ENCODE measurements around the gene KIRREL3. TPM values are rescaled to one million over a fixed set of nuclear protein-coding genes. Genes with fewer than 3 reads are reported as not detected.

KIRREL3 gene
- total and polyA plus RNA-seq, 3 experiments from 2014 or later = not detected

DNA sequence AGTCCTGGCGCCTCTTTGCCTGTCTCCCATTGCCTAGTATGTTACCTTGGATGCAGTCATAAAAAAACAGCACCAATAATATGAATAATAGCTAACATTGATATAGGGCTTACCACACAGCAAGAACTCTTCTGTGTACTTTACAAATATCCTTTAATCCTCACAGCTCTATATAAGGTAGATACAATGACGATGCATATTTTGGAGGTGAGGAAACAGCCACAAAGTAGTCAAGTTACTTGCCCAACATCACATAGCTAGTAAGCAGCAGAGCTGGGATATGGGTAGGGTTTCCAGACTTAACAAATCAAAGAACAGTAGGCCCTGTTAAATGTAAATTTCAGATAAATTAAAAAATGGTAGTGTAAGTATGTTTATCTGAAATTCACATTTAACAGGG lies 516.3 kb downstream of the KIRREL3 start:
- H3K4me1 ChIP-seq (ENCODE audit: insufficient read depth, low read length) = peaks cover 5% of the 10 kb centered on the region
- no peak overlapping the region for H3K4me3 Mint-ChIP-seq
- H3K27ac ChIP-seq (ENCODE audit: low read depth, low read length) = no peak overlapping the region
- CTCF ChIA-PET = interaction anchor here (1.1 to 5.0 kb wide), 2 partner anchors 15 to 43 kb away, joined by 3 to 90 read pairs; no protein-coding TSS in a partner anchor
- H3K27ac Mint-ChIP-seq = no peak overlapping the region
- POLR2A ChIA-PET = no interaction called here
- no peaks in the 10 kb centered on the region for H3K9me3 Mint-ChIP-seq
- no peaks in the 10 kb centered on the region for H3K36me3 Mint-ChIP-seq
- H3K4me1 Mint-ChIP-seq = peaks cover 5 to 8% (median 7%) of the 10 kb centered on the region in 3 donors
- peaks cover 3 to 13% of the 10 kb centered on the region in 2 donors for H3K27me3 Mint-ChIP-seq
- H3K9me3 ChIP-seq (ENCODE audit: low read length) = no peaks in the 10 kb centered on the region
- no peak overlapping the region for H3K4me3 ChIP-seq (ENCODE audit: low read length)
- no peaks in the 10 kb centered on the region for H3K36me3 ChIP-seq (ENCODE audit: insufficient read depth, low read length)
- no peaks in the 10 kb centered on the region for H3K27me3 ChIP-seq (ENCODE audit: insufficient read depth, low read length, poor library complexity, severe bottlenecking)
- no peak for DNase-seq

- Mint-ChIP-seq H3K36me3 (no peaks in the 10 kb centered on the region), H3K27me3 (peaks cover 3 to 8% of the 10 kb centered on the region in 2 donors), H3K27ac (peak overlapping the region in 1 of 8 donors; percentile 44), H3K4me3 (no peak overlapping the region), H3K9me3 (no peaks in the 10 kb centered on the region), H3K4me1 (peaks cover 5 to 9% (median 7%) of the 10 kb centered on the region in 3 donors)
- POLR2A ChIA-PET = no interaction called here
- CTCF ChIA-PET = interaction anchor here (1.6 to 5.0 kb wide), 2 partner anchors 42 to 173 kb away, joined by 4 to 90 read pairs; no protein-coding TSS in a partner anchor
- no peak overlapping the region for H3K4me3 ChIP-seq (ENCODE audit: low read length)
- no peak overlapping the region for H3K27ac ChIP-seq (ENCODE audit: low read depth, low read length)
- DNase-seq = no peak
- no peaks in the 10 kb centered on the region for H3K27me3 ChIP-seq (ENCODE audit: insufficient read depth, low read length, poor library complexity, severe bottlenecking)
- H3K4me1 ChIP-seq (ENCODE audit: insufficient read depth, low read length) = peaks cover 5% of the 10 kb centered on the region
- H3K36me3 ChIP-seq (ENCODE audit: insufficient read depth, low read length) = no peaks in the 10 kb centered on the region
- H3K9me3 ChIP-seq (ENCODE audit: low read length) = no peaks in the 10 kb centered on the region
Measured at GRCh38 chr11:126483621-126484195, 516.9 kb downstream of the KIRREL3 start.

DNA sequence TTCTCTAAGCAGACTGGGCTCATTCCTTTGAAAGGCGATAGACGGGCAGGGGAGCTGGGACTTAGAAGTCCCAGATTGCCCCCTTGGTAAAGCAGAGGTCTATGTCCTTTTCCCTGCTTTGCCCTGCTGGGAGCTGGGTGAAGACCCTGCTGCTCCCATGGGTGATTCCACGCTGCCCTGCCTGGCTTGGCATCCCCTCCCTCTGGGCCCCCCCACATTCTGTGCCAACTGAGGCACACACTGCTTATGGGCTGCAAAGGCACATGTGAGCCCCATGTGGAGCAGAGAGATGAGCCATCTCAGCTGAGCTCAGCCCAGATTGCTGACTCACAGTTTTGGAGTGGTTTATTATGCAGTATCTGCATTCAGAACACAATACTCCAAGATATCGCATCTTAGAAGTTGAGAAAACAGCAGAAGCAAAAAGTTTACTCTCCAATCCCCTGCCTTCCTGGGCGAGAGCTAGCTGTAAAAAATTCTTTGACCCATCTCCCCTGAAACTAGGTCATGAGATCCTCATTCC lies 517.9 kb downstream of the KIRREL3 start:
- CTCF ChIA-PET = interaction anchor here (1.6 to 5.0 kb wide), 3 partner anchors 14 to 172 kb away, joined by 4 to 90 read pairs (median 59); no protein-coding TSS in a partner anchor
- no peaks in the 10 kb centered on the region for H3K36me3 ChIP-seq (ENCODE audit: insufficient read depth, low read length)
- H3K4me3 ChIP-seq (ENCODE audit: low read length) = no peak overlapping the region
- DNase-seq = no peak
- no peak overlapping the region for H3K27ac Mint-ChIP-seq
- no peak overlapping the region for H3K27ac ChIP-seq (ENCODE audit: low read depth, low read length)
- H3K27me3 ChIP-seq (ENCODE audit: insufficient read depth, low read length, poor library complexity, severe bottlenecking) = no peaks in the 10 kb centered on the region
- POLR2A ChIA-PET = no interaction called here
- peaks cover 8% of the 10 kb centered on the region for H3K4me1 ChIP-seq (ENCODE audit: insufficient read depth, low read length)
- no peaks in the 10 kb centered on the region for H3K9me3 Mint-ChIP-seq
- peaks cover 10 to 17% (median 16%) of the 10 kb centered on the region in 3 donors for H3K4me1 Mint-ChIP-seq
- H3K9me3 ChIP-seq (ENCODE audit: low read length) = no peaks in the 10 kb centered on the region
- no peaks in the 10 kb centered on the region for H3K36me3 Mint-ChIP-seq
- H3K4me3 Mint-ChIP-seq = no peak overlapping the region
- peaks cover 5 to 8% of the 10 kb centered on the region in 2 donors for H3K27me3 Mint-ChIP-seq

DNA sequence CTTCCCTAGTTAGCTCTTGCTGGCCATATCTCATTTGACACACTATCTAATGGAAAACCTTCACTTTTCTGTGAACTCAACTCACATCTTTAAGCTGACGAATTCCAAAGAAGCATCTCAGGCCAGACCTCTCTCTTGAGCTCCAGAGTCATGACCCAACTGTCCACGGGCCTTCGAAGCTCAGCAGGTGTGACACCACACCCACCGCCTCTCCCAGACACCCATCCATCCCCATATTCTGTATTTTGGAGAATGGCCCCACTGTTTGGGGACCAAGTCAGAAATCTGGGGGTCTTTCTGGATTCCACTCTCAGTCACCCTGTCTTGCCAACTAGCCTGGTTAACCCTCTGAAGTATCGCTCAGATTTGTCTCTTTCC lies 519.3 kb downstream of the KIRREL3 start:
- CTCF ChIA-PET = interaction anchor here (0.7 to 5.0 kb wide), 29 partner anchors 8 to 551 kb away, joined by 3 to 90 read pairs (median 5); partner anchors contain the start of genes DCPS and ST3GAL4
- POLR2A ChIA-PET = interaction anchor here (1.0 kb wide), 1 partner anchor 171 kb away, joined by 4 read pairs; no protein-coding TSS in a partner anchor
- no peaks in the 10 kb centered on the region for H3K9me3 Mint-ChIP-seq
- H3K4me1 ChIP-seq (ENCODE audit: insufficient read depth, low read length) = peaks cover 10% of the 10 kb centered on the region
- H3K27ac ChIP-seq (ENCODE audit: low read depth, low read length) = no peak overlapping the region
- H3K27me3 ChIP-seq (ENCODE audit: insufficient read depth, low read length, poor library complexity, severe bottlenecking) = no peaks in the 10 kb centered on the region
- H3K36me3 Mint-ChIP-seq = no peaks in the 10 kb centered on the region
- no peak overlapping the region for H3K4me3 ChIP-seq (ENCODE audit: low read length)
- H3K36me3 ChIP-seq (ENCODE audit: insufficient read depth, low read length) = no peaks in the 10 kb centered on the region
- no peaks in the 10 kb centered on the region for H3K9me3 ChIP-seq (ENCODE audit: low read length)
- peaks cover 5 to 8% of the 10 kb centered on the region in 2 donors for H3K27me3 Mint-ChIP-seq
- peak overlapping the region in 3 of 8 donors; percentile 3 to 87 (median 36) for H3K27ac Mint-ChIP-seq
- no peak overlapping the region for H3K4me3 Mint-ChIP-seq
- H3K4me1 Mint-ChIP-seq = peaks cover 15 to 28% (median 25%) of the 10 kb centered on the region in 3 donors
- no peak for DNase-seq

DNA sequence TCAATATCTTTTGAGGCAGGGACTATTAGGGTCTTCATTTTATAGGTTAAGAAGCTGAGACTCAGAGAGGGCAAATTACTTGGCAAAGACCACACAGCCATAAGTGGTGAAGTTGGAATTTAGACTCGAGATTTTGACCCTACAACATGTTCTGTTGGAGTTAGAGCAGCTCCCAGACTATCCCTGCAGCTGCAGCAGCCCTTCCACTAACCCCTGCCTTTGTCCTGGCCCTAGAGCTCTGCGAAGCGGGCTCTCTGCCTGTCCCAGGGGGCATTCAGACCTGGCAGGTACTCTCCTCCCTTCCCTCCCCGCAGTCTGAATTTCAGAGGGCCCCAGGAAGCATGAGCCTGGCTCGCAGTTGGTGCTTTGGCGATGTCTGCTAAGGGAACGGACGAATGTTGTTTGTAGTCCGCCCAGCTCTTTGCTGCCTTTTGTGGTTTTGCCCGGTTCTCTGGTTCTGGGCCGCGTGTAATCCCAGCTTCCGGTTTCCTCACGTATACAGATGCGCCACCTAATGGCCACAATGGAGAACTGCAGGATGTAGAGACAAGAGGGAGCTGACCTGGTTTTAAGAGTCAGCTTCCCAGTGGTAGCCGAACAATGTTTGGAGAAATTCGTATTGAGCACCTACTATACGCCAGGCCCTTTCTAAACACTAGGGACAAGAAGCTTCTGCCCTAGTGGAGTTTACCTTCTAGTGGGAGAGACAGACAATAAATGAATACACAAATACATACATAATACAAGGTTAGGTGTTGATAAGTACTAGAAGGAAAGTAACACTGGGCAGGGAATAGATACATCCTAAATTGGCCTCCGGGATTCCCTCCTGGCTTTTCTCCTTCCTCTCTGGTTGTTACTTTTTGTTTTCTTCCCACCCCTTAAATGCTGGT lies 519.9 kb downstream of the KIRREL3 start:
- H3K27ac Mint-ChIP-seq = peak overlapping the region in 6 of 8 donors; percentile 12 to 86 (median 80)
- Histone ChIP-seq H3K27me3 (ENCODE audit: insufficient read depth, low read length, poor library complexity, severe bottlenecking) (no peaks in the 10 kb centered on the region), H3K4me3 (ENCODE audit: low read length) (peak overlapping the region; percentile 10), H3K4me1 (ENCODE audit: insufficient read depth, low read length) (peaks cover 10% of the 10 kb centered on the region), H3K27ac (ENCODE audit: low read depth, low read length) (no peak overlapping the region), H3K36me3 (ENCODE audit: insufficient read depth, low read length) (no peaks in the 10 kb centered on the region), H3K9me3 (ENCODE audit: low read length) (no peaks in the 10 kb centered on the region)
- POLR2A ChIA-PET = interaction anchor here (1.0 kb wide), 1 partner anchor 170 kb away, joined by 4 read pairs; no protein-coding TSS in a partner anchor
- CTCF ChIA-PET = interaction anchor here (0.7 to 5.0 kb wide), 30 partner anchors 9 to 550 kb away, joined by 3 to 90 read pairs (median 5); partner anchors contain the start of genes DCPS and ST3GAL4
- DNase-seq = peak; percentile 37 to 79 (median 65)
- peak overlapping the region in 6 of 7 donors; percentile 14 to 79 (median 72) for H3K4me3 Mint-ChIP-seq
- H3K36me3 Mint-ChIP-seq = no peaks in the 10 kb centered on the region
- peaks cover 5% of the 10 kb centered on the region in 2 donors for H3K27me3 Mint-ChIP-seq
- no peaks in the 10 kb centered on the region for H3K9me3 Mint-ChIP-seq
- peaks cover 15 to 28% (median 25%) of the 10 kb centered on the region in 3 donors for H3K4me1 Mint-ChIP-seq

- H3K4me3 Mint-ChIP-seq = no peak overlapping the region
- POLR2A ChIA-PET = no interaction called here
Measured at GRCh38 chr11:126480015-126480409, 520.6 kb downstream of the KIRREL3 start.

DNA sequence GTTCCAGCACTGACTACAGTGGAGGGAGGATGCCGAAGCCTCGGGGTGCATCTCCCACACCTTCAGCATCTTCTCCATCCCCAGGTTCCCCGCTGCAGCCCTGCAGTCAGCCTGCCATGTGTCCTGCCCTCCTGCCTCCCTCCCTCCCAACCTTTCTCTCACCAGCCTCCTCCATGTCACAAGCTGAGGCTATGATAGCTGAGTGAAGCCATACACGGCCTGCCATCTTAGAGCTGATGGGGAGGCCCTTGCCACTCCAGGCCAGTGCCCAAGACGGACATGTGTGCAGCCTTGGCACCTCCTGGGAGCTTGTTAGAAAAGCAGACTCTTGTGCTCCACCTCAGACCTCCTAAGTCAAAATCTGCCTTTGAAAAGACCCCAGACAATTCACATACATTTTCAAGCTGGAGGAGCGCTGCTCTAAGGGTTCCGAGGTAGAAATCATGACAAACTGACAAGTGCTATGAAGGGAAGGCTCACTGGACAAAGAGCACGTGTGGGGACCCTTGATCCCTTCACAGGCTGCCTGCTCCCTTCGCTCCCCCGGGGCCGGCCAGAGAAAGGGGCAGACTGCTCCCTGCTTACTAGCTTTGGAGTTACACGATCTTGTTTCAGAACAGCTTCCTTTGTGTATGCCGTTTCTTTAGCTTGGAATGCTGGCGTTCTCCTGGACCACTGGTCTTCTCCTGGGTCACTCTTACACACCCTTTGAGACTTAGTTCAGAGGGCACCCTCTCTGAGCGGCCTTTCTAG lies 521.2 kb downstream of the KIRREL3 start:
- Histone ChIP-seq H3K4me3 (ENCODE audit: low read length) (no peak overlapping the region), H3K36me3 (ENCODE audit: insufficient read depth, low read length) (no peaks in the 10 kb centered on the region), H3K27me3 (ENCODE audit: insufficient read depth, low read length, poor library complexity, severe bottlenecking) (no peaks in the 10 kb centered on the region), H3K27ac (ENCODE audit: low read depth, low read length) (no peak overlapping the region), H3K9me3 (ENCODE audit: low read length) (no peaks in the 10 kb centered on the region), H3K4me1 (ENCODE audit: insufficient read depth, low read length) (peaks cover 10% of the 10 kb centered on the region)
- peak overlapping the region in 2 of 8 donors; percentile 2 to 15 for H3K27ac Mint-ChIP-seq
- H3K27me3 Mint-ChIP-seq = peaks cover 0 to 3% of the 10 kb centered on the region in 2 donors
- H3K4me1 Mint-ChIP-seq = peaks cover 15 to 28% (median 25%) of the 10 kb centered on the region in 3 donors
- H3K36me3 Mint-ChIP-seq = no peaks in the 10 kb centered on the region
- H3K4me3 Mint-ChIP-seq = no peak overlapping the region
- CTCF ChIA-PET = interaction anchor here (1.3 to 5.0 kb wide), 7 partner anchors 10 to 511 kb away, joined by 4 to 90 read pairs (median 36); no protein-coding TSS in a partner anchor
- H3K9me3 Mint-ChIP-seq = no peaks in the 10 kb centered on the region
- no peak for DNase-seq
- POLR2A ChIA-PET = no interaction called here

More at GRCh38 chr11:126480015-126480409, 520.6 kb downstream of the KIRREL3 start:
- Histone ChIP-seq H3K27ac (ENCODE audit: low read depth, low read length) (no peak overlapping the region), H3K36me3 (ENCODE audit: insufficient read depth, low read length) (no peaks in the 10 kb centered on the region), H3K27me3 (ENCODE audit: insufficient read depth, low read length, poor library complexity, severe bottlenecking) (no peaks in the 10 kb centered on the region), H3K9me3 (ENCODE audit: low read length) (no peaks in the 10 kb centered on the region), H3K4me3 (ENCODE audit: low read length) (no peak overlapping the region), H3K4me1 (ENCODE audit: insufficient read depth, low read length) (peaks cover 10% of the 10 kb centered on the region)
- H3K36me3 Mint-ChIP-seq = no peaks in the 10 kb centered on the region
- DNase-seq = no peak
- CTCF ChIA-PET = interaction anchor here (0.9 to 5.0 kb wide), 27 partner anchors 9 to 550 kb away, joined by 3 to 90 read pairs (median 5); partner anchors contain the start of genes DCPS and ST3GAL4
- H3K9me3 Mint-ChIP-seq = no peaks in the 10 kb centered on the region
- H3K27ac Mint-ChIP-seq = no peak overlapping the region
- H3K4me1 Mint-ChIP-seq = peaks cover 15 to 28% (median 25%) of the 10 kb centered on the region in 3 donors
- peaks cover 0 to 3% of the 10 kb centered on the region in 2 donors for H3K27me3 Mint-ChIP-seq

All from CD8-positive, alpha-beta memory T cell (primary cell).